Activated T-helper 1 cell treated with anti-CD3 and anti-CD28 coated beads, Interleukin-12 subunit alpha, Interleukin-12 subunit beta, Interleukin-2, Interleukin-4 antibody, amounts not matched to agents 30 ng/mL and 10 ng/mL and 1 ng/mL, durations not matched to agents 14 hours and 24 hours and 36 hours (primary cell): ENCODE data around the gene ELK3. TPM values are rescaled to one million over a fixed set of nuclear protein-coding genes. Genes with fewer than 3 reads are reported as not detected.

Source experiments
- DNase-seq: peaks from one replicate; pipeline ENCODE4 v3.0.0; 2021; ENCODE audit warnings: low spot score
- H3K27ac Mint-ChIP-seq: one replicate; pipeline ENCODE4 v1.8.0; 2021; ENCODE audit warnings: mild to moderate bottlenecking, mixed read lengths
- H3K27me3 Mint-ChIP-seq: one replicate; pipeline ENCODE4 v1.8.0; 2022; ENCODE audit warnings: mild to moderate bottlenecking, moderate library complexity, mixed read lengths; ENCODE audit not compliant: insufficient read depth
- H3K36me3 Mint-ChIP-seq: one replicate; pipeline ENCODE4 v1.8.0; 2021; ENCODE audit warnings: low read depth, mixed read lengths
- H3K4me1 Mint-ChIP-seq: one replicate; pipeline ENCODE4 v1.8.0; 2021; ENCODE audit warnings: low read depth, mixed read lengths
- H3K4me3 Mint-ChIP-seq: one replicate; pipeline ENCODE4 v1.8.0; 2021; ENCODE audit warnings: mild to moderate bottlenecking, moderate library complexity, mixed read lengths
- H3K9me3 Mint-ChIP-seq: one replicate; pipeline ENCODE4 v1.8.0; 2021; ENCODE audit warnings: mixed read lengths
- intact Hi-C: fragments of 100-400 bp; cut with micrococcal nuclease; formaldehyde crosslinking; loops from one replicate; pipeline ENCODE4 v1.15.1; 2024
- total RNA-seq: library from RNA; stranded (reverse); gene quantifications from 2 replicates; pipeline ENCODE4 v1.2.3, GENCODE V29; 2022

The ELK3 gene
- total RNA-seq, 1 donor from 2014 or later: 40.8 TPM

DNA sequence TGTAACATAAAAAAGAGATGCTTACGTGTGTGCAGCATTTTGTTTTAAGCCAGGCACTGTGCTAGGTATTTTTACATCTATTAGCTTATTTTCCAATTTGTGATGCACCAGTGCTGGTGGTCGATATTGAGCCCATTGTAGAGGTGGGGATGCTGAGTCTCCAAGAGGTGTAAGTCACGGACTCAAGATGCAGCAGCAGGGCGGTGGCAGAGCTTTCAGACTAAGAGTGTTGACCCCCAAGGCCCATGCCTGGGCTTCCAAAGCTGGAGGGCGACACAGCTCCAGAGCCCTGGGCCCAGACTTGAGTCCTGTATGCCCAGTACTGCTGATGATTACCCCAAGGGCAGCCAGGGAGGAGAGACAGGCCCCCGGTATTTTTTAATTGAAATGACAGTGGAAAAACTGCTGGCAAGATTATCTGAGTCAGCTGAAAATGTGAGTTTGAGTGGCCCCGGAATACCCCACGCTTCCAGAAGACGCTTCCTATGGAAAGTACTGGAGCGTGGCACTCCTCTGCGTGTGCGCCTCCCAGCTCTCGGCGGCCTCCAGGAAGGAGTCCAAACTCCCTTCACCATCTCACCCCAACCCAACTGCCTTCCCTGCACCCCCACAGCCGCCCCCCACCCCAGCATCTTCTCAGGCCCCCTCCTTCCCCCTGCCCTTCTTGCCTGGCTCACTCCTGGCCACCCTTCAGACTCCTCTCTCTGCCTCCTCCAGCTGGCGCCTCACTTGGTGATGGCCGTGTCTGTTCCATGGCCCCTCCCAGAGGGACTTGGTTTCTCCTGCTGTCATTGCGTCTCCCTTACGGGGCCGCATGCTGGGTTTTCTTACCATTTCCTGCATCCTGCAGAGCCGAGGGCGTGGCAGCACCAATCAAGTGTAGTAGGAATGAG lies 40.7 kb downstream of the ELK3 start:
- H3K4me1 Mint-ChIP-seq: peaks cover 48% of the 10 kb centered on the region

DNA sequence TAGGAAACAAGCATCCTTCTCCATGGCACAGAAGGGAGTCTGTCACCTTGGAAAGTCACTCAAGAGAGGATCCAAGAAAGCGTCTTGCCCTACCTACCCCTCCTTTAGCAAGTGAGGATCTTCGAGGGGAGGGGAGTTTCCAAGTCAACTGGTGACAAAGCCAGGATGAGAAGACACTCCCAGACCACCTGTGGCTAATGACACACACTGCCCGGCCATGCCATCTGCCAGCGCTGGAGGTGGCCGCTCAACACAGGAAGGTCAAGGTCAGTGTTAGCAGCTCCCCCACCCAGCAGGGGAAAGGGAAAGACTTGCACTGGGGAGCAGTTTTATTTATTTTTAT lies 41.3 kb downstream of the ELK3 start:
- Mint-ChIP-seq H3K27me3 (no peaks in the 10 kb centered on the region), H3K27ac (no peak overlapping the region), H3K4me1 (peaks cover 49% of the 10 kb centered on the region), H3K9me3 (no peaks in the 10 kb centered on the region), H3K4me3 (no peak overlapping the region), H3K36me3 (peaks cover 31% of the 10 kb centered on the region)
- DNase-seq: no peak
- intact Hi-C loops: no loop called here

More for the DNA sequence above, 40.7 kb downstream of the ELK3 start:
- Mint-ChIP-seq H3K9me3 (no peaks in the 10 kb centered on the region), H3K27ac (no peak overlapping the region), H3K4me3 (no peak overlapping the region), H3K27me3 (no peaks in the 10 kb centered on the region), H3K36me3 (peaks cover 31% of the 10 kb centered on the region)
- intact Hi-C loops: no loop called here
- no peak for DNase-seq

DNA sequence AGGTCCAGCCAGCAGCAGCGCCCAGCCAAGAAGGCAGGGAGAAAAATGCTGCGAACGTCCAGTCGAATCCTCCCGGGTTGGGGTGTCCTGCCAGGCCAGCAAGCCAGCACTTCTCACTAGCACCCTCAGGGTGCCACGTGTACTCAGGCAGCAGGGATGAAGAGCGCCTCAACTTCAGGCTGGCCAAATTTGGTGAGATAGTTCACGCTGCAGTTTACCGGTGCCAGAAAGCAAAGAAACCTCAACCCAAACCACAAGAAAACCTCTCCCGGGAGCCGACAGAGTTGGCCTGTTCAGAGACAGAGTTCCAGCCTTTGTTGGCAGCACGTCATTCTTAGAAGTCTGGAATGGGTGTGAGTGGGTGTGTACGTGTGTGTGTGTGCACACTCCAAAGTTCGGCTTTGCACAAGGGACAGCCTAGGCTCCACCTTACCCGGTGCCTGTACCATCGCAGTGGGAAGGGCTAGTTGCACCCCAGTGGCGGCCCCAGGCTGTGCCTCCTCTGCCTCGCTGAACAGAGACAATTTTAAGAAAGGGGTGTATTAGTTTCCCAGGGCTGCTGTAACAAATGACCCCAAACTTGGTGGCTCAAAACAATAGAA lies 42.1 kb downstream of the ELK3 start:
- peak overlapping the region; percentile 23 for H3K27ac Mint-ChIP-seq
- H3K4me1 Mint-ChIP-seq: peaks cover 58% of the 10 kb centered on the region
- no peaks in the 10 kb centered on the region for H3K27me3 Mint-ChIP-seq
- intact Hi-C loops: loop anchor here (2.0 kb wide), 2 partner anchors 26 to 280 kb away; no protein-coding TSS in a partner anchor
- no peak for DNase-seq
- H3K9me3 Mint-ChIP-seq: no peaks in the 10 kb centered on the region
- peak overlapping the region; percentile 53 for H3K4me3 Mint-ChIP-seq
- H3K36me3 Mint-ChIP-seq: peaks cover 35% of the 10 kb centered on the region

DNA sequence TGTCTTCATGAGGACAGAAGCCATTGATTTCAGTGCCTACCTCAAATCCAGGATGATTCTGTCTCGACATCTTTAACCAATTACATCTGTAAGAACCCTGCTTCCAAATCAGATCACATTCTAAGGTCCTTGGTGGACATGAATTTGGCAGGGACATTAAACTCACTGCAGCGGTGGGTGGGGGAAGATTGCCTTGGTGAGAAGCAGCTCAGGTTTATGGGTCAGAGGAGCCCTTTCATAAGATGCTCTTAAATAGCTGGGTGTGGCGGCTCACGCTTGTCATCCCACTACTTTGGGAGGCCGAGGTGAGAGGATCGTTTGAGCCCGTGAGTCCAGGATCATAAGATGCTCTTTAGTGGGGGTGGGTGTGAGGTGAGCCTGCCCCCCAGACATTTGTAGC lies 42.9 kb downstream of the ELK3 start:
- intact Hi-C loops: loop anchor here (2.0 kb wide), 2 partner anchors 26 to 280 kb away; no protein-coding TSS in a partner anchor
- no peak for DNase-seq
- Mint-ChIP-seq H3K4me1 (peaks cover 65% of the 10 kb centered on the region), H3K4me3 (peak overlapping the region; percentile 66), H3K27ac (peak overlapping the region; percentile 43), H3K36me3 (peaks cover 36% of the 10 kb centered on the region), H3K9me3 (no peaks in the 10 kb centered on the region), H3K27me3 (no peaks in the 10 kb centered on the region)

DNA sequence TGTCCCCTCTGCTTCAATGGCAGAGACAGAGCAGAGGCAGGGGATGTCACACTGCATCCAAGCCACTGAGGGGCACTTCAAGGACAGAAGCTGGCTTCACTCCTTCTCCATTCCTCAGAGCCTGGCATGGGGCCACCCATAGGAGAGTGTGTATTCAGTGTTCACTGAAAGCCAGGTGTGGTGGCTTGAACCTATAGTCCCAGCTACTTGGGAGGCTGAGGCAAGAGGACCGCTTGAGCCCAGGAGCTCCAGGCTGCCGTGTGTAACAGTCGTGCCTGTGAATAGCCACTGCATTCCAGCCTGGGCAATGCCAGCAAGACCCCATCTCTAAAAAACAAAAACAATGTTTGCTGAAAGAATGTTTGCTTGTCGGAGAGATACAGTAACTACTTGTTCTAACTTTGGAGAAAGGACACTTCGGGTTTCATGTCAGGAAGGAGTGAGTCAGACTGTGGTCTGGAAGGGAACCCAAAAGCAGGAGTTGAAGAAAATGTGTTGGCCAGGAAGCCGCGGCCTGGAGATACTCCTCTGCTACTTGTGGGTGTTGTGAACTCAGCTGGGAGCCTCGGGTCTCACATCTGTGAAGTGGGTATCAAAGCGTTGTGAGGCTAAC lies 43.4 kb downstream of the ELK3 start:
- H3K36me3 Mint-ChIP-seq: peaks cover 37% of the 10 kb centered on the region
- intact Hi-C loops: loop anchor here (2.0 kb wide), 2 partner anchors 27 to 279 kb away; no protein-coding TSS in a partner anchor

DNA sequence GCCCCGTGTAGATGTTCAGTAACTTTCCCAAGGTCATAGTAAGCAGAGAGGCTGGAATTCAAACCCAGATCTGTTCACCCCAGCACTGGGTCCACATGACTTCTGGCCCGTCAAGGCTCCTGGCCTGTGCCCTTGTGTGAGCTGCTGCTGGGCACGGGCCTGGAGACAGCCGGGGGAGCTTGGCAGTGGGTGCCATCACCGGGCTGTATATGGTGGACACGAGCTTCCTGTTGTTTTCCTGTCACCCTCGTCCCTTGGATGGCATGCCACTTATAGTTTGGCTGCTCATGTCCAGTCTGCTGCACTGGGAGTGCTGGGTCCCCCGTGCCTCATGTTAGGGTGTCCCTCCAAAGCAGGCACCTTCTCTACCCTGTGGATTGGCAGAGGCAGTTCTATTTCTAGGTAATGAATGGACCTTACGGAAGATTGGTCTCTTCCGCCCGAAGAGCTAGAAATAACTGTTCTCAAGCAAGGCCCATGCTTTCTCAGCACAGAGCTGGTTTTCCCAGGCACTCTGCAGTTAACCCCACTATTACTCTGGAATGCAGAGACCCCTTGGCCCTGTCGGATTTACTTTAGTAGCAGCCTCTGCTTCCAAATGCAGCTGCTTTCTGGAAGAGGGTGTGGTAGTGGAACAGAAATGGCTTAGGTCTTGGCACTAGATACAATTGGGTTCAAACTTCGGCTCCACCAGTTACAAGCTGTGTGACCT lies 44.3 kb downstream of the ELK3 start:
- peaks cover 43% of the 10 kb centered on the region for H3K36me3 Mint-ChIP-seq
- no peak overlapping the region for H3K4me3 Mint-ChIP-seq
- H3K4me1 Mint-ChIP-seq: peaks cover 79% of the 10 kb centered on the region
- intact Hi-C loops: no loop called here
- H3K27ac Mint-ChIP-seq: peak overlapping the region; percentile 82
- no peak for DNase-seq
- H3K27me3 Mint-ChIP-seq: no peaks in the 10 kb centered on the region
- no peaks in the 10 kb centered on the region for H3K9me3 Mint-ChIP-seq

More for the DNA sequence above, 43.4 kb downstream of the ELK3 start:
- Mint-ChIP-seq H3K27ac (peak overlapping the region; percentile 82), H3K27me3 (no peaks in the 10 kb centered on the region), H3K9me3 (no peaks in the 10 kb centered on the region), H3K4me1 (peaks cover 70% of the 10 kb centered on the region), H3K4me3 (peak overlapping the region; percentile 66)
- DNase-seq: peak; percentile 46

DNA sequence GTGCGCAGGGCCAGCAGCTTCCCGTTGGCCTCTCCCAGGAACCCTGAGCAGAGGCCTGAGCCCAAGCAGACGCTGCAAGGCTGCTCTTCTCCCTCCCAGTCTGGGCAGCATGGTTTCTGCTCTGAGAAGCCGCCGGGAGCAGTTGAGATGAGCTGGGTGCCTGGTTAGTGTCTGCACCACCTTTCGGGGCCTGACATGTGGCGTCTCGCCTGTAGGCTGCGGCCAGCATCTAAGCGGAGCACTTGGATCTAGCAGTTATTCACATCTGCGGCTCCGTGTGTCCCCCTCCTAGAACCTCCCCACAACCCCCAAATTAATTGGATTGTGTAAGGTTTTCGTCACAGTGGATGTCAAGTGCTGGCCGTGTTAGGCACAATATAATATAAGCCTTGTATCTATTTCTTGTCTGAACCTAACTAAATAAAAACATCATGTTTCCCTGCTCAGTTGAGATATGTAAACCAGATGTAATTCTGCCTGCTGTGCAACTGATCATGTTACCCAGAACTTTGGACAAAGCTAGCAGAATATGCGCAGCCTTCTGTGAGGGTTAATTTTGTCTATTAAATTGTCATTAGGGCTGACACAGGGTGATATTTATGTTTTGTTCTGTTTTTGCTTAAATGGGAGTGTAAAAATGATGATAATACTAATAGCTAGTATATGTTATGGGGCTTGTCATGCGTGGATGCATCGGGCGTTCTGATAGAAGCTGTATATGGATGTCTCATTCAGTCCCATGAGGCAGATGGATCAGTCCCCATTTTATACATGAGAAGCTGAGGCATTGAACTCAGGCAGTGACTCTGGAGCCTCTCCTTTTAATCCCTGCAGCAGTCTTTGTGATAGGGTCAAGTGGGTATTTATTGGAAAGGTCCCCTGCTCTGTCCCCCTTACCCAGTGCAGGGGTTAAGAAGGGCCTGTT lies 45.8 kb downstream of the ELK3 start:
- intact Hi-C loops: no loop called here
- H3K4me3 Mint-ChIP-seq: no peak overlapping the region
- H3K4me1 Mint-ChIP-seq: peaks cover 78% of the 10 kb centered on the region
- H3K27me3 Mint-ChIP-seq: no peaks in the 10 kb centered on the region
- peak overlapping the region; percentile 10 for H3K27ac Mint-ChIP-seq
- H3K36me3 Mint-ChIP-seq: peaks cover 43% of the 10 kb centered on the region
- no peaks in the 10 kb centered on the region for H3K9me3 Mint-ChIP-seq
- DNase-seq: no peak

DNA sequence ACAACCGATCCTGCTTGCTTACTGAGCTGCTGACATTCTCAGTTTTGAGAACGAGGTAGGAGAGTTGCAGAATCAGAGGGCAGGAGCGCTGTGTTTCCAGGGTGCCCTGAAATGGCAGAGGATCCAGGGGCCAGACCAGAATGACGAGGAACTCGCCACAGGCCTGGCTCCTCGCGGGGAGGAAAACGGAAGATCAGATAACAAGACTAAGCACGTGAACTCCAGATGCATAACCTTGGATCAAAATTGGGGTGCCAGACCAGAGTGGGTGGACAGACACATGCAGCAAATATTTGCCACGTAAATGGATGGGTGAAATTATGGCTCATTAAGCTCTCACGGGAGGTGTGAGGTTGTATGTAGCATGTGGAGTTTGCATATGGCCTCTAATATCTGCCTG lies 46.5 kb downstream of the ELK3 start:
- Mint-ChIP-seq H3K4me3 (no peak overlapping the region), H3K36me3 (peaks cover 39% of the 10 kb centered on the region), H3K27ac (no peak overlapping the region), H3K9me3 (no peaks in the 10 kb centered on the region), H3K4me1 (peaks cover 76% of the 10 kb centered on the region), H3K27me3 (no peaks in the 10 kb centered on the region)
- intact Hi-C loops: no loop called here
- DNase-seq: no peak

DNA sequence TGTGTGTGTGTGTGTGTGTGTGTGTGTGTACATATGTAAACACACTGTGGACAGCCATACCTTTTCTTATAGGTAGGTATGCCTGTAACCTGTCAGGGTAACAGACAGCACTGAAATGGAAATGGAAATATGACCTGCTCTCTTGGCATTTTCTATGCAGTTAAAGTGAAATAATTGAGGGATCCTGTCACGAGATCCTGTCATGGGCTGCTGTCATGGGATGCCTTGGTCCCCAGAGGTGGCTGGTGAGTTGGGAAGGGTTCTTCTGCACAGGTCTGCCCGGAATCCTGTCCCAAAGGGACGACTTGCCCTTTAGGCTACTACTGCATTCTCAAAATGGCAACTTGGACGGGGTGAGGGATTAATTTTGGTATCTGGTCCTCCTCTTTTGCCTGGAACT lies 47.3 kb downstream of the ELK3 start:
- peak overlapping the region; percentile 78 for H3K27ac Mint-ChIP-seq
- H3K36me3 Mint-ChIP-seq: peaks cover 34% of the 10 kb centered on the region
- no peaks in the 10 kb centered on the region for H3K27me3 Mint-ChIP-seq
- no peak for DNase-seq
- peaks cover 69% of the 10 kb centered on the region for H3K4me1 Mint-ChIP-seq
- intact Hi-C loops: no loop called here
- H3K9me3 Mint-ChIP-seq: no peaks in the 10 kb centered on the region
- peak overlapping the region; percentile 24 for H3K4me3 Mint-ChIP-seq

DNA sequence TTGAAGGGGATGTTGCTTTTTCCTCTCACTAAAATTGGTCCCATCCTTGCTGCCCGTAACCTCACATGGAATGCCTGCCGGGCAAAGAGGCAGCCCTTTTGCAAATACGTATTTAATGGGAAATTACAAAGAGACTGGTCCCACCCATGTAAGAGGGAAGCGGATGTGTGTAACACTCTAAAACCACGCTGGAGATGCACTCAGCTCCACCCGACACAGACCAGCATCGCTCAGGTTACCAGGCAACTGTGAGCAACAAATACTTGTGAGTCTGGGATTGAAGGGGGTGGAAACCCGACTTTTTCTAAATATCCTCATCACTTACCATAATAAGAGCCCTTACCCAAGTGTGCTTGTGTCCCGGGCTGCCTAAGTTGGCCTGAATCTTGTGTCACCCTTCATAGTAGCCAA lies 47.7 kb downstream of the ELK3 start:
- Mint-ChIP-seq H3K27me3 (no peaks in the 10 kb centered on the region), H3K27ac (peak overlapping the region; percentile 78), H3K36me3 (peaks cover 35% of the 10 kb centered on the region), H3K4me3 (peak overlapping the region; percentile 24), H3K4me1 (peaks cover 65% of the 10 kb centered on the region), H3K9me3 (no peaks in the 10 kb centered on the region)
- peak; percentile 69 for DNase-seq
- intact Hi-C loops: no loop called here

DNA sequence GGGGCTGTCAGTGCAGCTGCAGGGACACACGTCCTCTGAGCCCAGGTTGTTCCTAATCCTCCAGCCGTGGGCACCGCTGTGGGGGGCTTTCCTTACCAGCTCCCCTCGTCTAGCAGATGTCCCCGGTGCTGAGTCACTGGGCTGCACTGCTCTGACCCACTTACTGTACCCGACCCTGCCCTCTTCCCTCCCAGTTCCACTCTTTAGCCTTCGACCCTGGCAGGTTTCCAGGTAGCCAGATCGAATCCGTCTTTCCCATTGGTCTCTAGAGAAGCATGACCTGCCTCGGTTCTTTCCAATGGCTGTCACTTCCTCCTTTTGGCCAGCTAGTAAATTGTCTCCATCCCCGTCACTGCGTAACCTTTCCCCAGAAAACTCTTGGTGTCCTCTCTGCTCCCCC lies 48.4 kb downstream of the ELK3 start:
- Mint-ChIP-seq H3K9me3 (no peaks in the 10 kb centered on the region), H3K4me3 (peak overlapping the region; percentile 25), H3K36me3 (peaks cover 40% of the 10 kb centered on the region), H3K4me1 (peaks cover 63% of the 10 kb centered on the region), H3K27me3 (no peaks in the 10 kb centered on the region), H3K27ac (peak overlapping the region; percentile 75)
- intact Hi-C loops: no loop called here
- DNase-seq: no peak

DNA sequence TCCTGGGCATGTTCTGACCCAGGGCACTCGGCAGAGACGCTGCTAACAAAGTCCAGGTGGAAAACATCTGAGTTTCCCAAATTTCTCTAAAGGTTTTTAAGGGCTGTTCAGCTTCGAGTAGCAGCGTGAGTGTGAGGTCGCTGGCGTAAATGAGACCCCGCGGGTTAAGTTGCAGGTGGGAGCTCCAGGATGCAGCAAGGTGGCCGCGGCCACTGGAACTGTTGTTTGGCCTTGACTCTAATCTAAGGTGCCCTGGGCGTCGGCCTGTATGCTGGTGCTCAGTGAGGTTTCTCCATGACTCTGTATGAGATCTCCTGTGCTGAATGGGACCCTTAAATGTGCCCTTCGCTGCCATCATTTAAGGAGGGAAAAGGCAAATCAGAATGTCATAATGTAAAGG lies 50.7 kb downstream of the ELK3 start:
- no peak overlapping the region for H3K4me3 Mint-ChIP-seq
- H3K4me1 Mint-ChIP-seq: peaks cover 53% of the 10 kb centered on the region
- no peak for DNase-seq
- no peaks in the 10 kb centered on the region for H3K9me3 Mint-ChIP-seq
- H3K36me3 Mint-ChIP-seq: peaks cover 44% of the 10 kb centered on the region
- no peak overlapping the region for H3K27ac Mint-ChIP-seq
- intact Hi-C loops: no loop called here
- peaks cover 1% of the 10 kb centered on the region for H3K27me3 Mint-ChIP-seq
